Measurements from ENCODE around the gene DNAJB13.

The DNAJB13 gene

DNA sequence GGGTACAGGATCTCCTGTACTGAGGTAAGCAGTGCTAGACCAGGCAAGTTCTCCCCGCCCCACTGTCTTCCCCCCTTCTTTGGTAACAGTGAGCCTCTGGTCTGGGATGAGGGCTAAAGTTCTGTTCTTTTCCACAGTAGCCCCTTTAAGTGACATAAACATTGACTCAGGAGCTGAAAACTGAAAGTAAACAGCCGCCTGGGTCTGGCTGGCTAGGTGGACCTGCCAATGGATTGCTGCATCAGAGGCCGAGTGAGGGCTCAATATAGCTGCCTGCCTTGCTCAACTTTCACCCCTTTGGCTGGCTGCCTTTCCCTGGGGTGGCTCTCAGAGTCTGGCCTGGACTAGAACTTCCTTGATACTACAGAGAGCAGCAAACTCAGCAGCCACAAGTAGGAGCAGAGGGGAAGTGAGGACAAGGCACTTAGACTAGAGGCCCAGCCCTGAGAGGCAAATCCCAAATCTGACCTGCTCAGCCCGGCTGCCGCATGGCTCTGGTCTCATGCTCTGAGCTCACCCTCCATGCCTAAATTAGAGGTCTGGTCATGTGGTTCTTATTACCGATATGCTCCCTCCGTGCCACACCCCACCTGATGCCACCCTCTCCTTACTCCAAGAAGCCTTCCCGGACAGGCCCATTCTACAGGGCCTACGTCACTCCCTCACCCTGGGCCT lies 67.6 kb downstream of the DNAJB13 start:
- DNase-seq: peak; percentile 56

DNA sequence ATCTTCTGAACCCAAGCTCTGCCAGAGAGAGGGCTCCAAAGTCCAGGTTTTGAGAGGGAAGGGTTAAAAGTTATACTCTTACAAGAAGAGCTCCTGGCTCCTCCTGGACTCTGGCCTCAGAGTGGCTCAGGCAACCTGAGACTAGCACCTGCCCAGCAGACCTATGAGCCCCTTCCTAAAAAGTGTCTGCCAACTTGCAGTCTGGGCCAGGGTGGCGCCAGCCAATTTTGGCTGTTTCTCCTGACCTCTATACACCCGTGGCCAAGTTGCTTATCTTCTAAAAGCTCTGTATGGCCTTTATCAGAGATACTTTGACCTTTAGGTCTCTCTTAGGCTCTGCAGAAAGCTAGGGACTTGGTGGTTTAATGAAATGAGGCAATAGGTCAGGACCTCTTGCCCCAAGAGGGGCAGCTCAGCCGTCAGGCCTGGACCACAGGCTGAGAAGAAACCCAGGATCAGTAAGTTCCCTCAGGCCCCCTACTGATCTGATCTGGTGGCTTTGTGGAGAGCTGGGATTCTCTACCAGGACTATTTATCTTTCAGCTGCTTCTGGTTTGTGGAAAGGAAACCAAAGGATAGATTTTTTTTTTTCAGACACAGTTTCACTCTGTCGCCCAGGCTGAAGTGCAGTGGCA lies 68.4 kb downstream of the DNAJB13 start:
- peak; percentile 68 for DNase-seq

DNA sequence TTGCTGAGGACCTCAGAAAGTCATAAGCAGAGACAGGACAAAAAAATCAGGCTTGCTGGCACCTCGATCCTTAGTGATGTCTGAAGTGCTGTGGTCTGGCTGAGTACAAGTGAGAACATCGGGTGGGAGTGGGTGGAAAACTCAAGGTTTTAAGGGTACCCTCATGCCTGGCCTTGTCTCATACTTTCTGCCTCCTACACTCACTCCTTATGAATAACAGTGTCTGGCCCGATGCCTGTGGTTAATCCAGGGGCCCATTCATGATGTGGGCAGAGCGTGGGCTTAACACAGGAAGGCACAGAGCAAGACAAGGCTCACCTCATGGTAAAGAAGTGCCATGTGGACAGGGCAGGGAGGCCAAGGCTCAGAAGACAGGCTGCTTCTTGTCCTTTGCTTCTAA lies 69.0 kb downstream of the DNAJB13 start:
- peak; percentile 82 for DNase-seq

All from activated CD8-positive, alpha-beta memory T cell treated with anti-CD3 and anti-CD28 coated beads, Interleukin-2, amount 50 U/mL, for 48 hours (primary cell).